ENCODE data around the gene CIAO3. TPM values are rescaled to one million over a fixed set of nuclear protein-coding genes. Genes with fewer than 3 reads are reported as not detected.

Gene CIAO3
- polyA plus RNA-seq, 4 donors = 21.0 to 28.5 (median 25.2) TPM

DNA sequence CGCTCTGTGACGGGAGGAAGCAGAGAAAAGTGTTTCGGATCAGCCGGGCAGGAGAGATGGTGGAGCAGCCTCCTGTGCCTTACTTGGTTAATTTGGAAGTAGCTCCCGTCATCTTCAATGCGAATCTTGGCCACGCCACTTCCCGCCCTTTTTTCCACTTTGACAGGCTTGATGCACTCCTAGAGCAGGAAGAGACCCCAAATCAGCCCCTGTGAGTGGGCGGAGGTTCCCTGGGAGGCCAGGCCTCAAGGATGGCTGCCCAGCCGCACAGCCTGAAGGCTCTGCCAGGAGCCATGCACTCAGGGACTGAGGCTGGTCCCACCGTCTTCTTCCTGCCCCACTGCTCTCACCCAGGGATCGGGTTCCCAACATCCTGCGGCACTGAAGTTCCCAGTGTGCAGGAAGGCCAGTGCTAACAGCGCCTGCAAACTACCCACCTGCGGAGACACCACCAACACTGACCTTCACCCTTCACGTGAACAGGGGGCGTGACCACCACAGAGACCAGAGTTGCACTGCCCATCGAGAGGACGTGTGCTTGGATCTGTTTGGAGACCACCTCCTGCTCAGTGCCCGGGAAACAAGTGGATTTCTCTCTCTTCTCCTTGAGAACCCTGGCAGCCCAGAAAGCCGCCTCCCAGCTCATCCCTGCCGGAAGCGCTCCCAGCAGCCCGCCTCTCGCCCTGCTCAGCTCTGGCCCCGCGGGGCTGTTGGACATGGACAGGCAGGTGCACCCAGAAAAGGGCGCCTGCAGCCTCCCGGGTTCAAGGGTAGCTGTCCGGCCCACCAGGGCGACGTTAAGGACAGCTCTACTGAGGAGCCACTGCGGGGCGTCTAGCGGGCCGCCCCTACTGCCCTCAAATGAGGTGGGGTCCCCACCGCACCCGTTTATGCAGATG, 988 bp downstream of the CIAO3 start:
- no peak for DNase-seq (ENCODE audit: low read depth in 4 of 4, low spot score in 3 of 4)

DNA sequence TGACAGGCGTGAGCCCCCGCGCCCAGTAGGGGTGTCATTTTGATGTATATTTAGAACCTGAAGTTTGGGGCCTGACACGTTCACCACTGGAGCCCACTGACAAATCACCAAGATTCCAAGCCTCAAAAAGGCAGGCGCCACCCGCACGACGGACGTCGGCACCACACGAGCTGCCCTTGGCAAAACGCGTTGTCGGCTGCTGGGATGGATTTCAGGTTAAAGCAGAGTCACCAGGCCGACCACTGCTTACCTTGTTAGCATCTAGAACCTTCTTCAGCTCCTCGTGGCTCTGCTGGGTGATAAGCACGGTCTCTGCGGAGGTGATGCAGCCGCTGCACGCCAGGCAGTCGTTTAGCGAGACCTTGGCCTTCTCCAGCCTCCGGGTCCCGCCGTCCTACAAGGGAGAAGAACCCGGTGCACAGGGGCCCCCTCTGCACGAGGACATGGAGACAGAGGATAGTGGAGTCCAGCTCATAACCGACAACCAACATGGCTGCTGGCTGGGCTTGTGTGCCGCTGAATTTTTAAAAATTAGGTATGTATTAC, 3.8 kb downstream of the CIAO3 start:
- no peak for DNase-seq (ENCODE audit: low read depth in 4 of 4, low spot score in 3 of 4)

DNA sequence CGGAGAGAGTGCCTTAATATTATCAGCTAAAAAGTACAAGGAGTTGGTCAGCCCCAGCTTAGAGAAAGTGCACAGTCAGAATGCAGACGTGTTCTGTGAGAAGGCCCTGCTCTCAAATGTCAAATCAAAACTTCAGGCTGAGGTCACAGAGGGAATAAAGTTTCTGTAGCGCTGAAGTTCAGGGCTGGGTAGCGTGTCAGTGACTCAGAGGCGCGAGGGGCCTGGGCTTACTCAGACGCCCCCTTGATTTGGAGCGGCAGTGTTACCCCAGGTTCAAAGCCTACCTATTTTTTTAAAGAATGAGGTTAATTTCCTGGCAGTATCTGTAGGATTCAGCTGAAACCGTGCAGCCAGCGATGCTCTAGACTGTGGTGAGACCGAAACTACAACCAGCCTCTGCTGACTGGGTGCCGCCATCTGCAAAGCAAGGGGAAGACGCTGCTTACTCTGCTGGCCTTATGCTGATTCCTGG, 4.8 kb downstream of the CIAO3 start:
- no peak for DNase-seq (ENCODE audit: low read depth in 4 of 4, low spot score in 3 of 4)

DNA sequence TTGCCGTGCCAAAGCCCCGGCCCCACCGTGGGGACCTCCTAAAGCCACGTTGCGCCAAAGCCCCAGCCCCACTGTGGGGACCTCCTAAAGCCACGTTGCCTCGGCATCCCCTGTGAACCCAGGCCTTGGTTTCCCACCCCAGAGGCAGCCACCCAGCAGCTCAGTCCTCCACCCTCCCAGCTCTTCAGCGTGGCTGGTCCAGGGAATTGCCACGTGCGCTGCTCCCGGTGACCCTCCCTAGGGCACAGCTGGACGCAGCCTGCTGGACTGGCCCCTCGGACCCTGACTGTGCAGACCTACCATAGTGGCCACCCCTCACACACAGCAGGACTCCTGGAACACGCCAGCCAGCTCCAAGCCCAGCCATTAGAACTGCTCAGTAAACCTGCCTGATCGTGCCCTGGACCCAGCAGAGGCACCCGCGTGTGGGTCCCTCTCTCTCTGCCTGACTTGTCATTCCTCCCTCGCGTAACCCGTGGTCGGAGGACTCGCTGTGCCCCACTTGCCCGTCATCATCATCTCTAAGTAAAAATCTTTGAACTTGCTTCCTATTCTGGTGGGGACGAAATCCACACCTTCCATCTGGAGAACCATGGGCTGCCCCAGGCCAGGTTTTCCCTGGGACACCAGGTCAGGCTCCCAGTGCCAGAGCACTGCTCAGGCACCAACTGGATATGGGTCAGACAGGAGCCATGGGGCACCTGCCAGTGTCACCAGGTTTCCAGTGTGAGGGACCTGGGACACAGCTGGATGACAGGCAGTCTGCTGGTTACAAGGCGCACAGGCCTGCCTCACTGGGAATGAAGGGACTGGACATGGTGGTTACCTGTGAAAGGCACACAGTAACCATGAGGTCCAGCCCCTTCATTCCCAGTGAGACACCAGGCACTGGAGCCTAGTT, 5.6 kb downstream of the CIAO3 start:
- DNase-seq (ENCODE audit: low read depth in 4 of 4, low spot score in 3 of 4) = no peak

GRCh38 chr16:734208-734980, 6.4 kb downstream of the CIAO3 start:
- DNase-seq (ENCODE audit: low read depth in 4 of 4, low spot score in 3 of 4) = no peak

DNA sequence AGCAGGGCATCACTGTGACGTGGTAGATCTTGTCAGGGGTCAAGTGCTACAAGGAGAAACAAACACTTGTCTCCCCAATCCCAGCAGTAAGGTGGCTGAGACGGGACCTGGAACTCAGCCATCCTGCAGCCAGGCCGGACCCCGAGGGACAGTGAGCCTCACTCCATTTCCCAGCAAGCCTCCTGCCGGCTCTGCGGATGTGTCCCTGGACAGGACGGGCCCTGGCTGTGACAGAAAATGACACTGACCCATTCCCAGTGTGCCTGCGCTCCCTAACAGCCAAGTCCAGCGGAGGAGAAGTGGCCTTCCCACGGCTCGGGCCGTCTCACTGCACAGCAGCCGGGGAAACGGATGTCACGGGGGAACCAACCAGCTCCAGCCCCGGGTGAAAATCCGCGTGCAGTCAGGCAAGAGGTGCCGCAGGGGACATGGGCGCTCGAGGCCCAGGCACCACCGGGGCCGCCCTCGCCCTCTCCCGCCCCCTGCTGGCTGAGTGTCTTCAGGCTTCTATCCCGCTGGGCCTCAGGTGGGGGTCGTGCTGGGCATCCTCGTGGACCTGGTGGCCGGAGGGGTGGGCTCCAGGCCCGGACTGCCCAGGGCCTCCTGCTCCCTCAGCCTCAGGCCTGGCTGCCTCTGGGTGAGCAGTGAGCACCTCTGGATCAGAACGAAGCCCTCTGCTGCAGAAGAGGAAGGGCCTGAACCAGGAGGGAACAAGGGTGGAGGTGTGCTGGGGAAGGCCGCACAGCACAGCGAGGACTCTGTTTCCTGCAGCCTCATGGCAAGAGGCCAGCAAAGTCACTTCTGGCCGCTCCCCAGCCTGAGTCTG, 7.2 kb downstream of the CIAO3 start:
- no peak for DNase-seq (ENCODE audit: low read depth in 4 of 4, low spot score in 3 of 4)

GRCh38 chr16:732936-733335, 7.9 kb downstream of the CIAO3 start:
- DNase-seq (ENCODE audit: low read depth in 4 of 4, low spot score in 3 of 4) = no peak

GRCh38 chr16:732332-732731, 8.5 kb downstream of the CIAO3 start:
- no peak for DNase-seq (ENCODE audit: low read depth in 4 of 4, low spot score in 3 of 4)

DNA sequence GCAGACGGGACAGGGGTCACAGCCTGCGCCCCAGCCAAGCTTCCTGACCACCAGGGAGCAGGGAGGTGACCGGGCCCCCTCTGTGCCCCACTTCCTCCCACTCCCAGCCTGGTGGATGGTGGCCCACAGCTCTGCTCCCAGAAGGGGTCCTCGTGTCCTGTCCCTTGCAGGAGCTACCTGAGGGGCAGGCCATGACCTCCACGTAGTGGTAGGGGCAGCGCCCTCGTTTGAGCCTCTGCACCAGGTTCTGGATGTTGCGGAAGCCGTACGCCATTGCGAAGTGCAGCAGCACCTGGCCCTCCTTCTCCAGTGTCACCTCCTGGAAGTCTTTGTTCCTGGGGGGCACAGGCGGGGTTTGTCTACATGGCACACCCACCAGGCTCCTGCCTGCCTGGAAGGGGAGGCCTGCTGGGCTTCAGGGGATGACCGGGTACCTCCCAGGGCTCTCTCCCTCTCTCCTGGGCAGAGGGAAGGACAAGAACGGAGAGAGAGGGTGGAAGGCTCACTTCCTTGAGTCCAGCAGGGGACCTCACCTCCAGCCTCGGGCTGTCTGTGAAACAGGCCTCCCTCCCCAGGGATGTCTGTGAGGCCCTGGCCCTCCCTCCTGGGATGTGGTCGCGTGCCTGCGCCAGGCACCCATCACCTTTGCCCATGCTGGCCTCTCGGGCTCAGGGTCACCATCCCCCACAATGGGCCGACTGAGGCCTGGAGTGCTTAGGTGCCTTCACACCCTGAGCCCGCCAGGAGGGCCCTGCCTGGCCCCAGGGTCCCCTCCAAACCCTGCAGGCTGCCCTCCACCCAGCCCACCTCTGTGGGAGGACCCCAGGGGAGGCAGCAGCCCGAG, 9.9 kb downstream of the CIAO3 start:
- no peak for DNase-seq (ENCODE audit: low read depth in 4 of 4, low spot score in 3 of 4)

DNA sequence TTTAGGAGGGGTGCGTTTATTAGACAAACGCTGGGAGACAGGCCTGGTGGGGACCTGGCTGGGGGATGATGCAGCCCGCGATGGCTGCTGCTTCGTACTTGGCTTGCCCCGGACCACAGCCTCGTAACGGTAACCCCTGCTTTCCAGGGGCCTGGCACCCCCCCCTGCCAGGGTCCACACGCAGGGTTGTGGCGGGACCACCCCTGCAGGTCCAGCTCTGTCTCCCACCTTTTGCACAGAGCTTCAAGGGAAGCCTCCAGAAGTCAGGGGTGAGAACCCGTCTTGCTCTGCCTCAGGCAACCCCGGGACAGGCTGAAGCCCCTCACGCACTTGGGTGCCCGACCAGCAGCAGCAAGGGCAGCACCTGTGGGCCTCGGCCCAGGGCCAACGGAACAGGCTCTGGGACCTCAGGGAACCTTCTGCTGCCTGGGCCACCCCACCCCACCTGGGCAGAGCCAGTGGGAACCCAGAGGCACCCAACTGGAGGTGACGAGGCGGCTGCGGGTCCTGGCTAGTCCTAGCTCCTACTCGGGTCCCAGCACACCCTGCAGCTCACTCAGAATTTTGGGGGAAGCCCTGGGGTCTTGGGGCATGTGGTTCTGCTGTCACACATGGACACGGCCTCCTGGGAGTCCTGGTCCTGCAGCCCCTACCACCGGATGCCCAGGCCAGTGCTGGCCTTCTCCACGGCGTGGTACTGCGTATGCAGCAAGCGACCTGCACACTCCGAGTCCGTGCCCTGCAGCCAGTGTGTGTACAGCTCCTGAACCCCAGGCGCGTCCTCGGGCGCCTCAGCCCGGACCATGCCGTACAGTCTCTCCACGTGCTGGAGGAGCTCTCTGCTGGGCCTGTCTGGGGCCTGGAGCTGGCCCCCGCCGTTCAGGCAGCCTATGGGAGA, 10.8 kb downstream of the CIAO3 start:
- no peak for DNase-seq (ENCODE audit: low read depth in 4 of 4, low spot score in 3 of 4)

- no peak for DNase-seq (ENCODE audit: low read depth in 4 of 4, low spot score in 3 of 4)
Observed at GRCh38 chr16:728890-729744, 11.7 kb downstream of the CIAO3 start.

- no peak for DNase-seq (ENCODE audit: low read depth in 4 of 4, low spot score in 3 of 4)
Observed at GRCh38 chr16:728131-728889, 12.5 kb downstream of the CIAO3 start.

DNA sequence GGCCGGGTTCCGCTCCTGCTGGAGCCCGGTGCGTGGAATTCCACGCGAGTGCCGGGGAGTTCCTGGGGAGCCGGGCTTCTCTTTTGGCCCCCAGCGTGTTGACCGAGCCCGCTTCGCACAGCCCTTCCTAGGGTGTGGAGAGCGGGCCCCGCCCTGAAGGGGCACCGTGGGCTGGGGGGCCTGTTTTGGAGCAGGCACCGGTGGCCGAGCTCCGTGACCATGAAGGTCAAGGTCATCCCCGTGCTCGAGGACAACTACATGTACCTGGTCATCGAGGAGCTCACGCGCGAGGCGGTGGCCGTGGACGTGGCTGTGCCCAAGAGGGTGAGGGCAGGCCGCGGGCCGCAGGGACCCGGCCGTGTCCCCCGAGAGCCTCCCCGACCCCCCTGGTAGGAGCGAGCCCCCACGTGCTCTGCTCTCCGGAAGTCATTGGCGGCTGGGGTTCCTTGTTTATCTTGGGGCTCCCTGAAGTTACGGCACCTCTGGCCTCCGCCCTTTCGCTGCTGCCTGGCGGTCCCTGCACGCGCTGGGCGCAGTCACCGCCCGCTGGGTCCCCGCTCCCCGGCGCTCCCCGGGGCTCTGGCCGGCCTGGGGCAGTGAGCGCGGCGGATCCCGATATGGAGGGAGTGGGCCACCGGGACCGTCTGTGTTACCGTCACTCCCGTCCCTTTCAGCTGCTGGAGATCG, 13.4 kb downstream of the CIAO3 start:
- no peak for DNase-seq (ENCODE audit: low read depth in 4 of 4, low spot score in 3 of 4)

DNA sequence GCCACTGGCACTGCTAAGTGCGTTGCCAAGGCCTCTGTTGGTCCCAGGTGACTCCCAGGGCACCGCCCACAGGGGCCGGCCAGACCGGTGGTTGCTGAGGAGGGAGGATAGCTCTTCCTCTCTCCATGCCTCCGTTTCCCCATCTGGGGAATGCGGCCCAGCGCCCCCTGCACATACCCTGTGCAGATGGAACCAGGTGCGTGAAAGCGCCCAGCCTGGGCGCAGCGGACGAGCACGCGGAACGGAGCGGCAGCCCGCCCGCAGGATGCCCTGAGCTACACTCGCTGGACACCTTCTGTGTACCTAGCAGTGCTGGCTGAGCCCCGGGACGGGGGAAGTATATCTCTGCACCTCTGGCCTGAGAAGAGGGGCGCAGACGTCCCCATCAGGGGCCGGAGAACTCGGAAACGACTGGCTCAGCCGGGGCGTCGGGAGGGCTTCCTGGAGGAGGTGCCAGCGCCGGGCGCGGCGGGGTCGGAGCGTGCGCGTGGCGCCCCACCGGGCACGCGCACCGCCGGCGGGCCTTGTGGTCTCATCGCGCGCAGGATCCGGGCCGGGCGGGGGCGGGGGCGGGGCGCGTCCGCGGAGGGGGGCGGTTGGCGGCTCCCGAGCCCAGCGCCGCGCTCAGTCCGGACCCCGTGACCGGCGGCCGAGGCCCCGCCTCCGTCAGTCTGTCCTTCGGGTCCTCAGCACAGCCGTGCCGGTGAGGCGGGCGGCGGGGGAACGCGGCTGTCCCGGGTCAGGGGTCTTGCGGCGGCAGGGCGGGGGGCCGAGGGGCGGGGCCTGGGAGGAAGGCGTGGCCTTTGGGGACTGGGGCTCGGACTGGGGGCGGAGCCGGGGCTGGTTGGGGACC, 14.1 kb downstream of the CIAO3 start, which contains the start of the genes CCDC78 and HAGHL:
Gene CCDC78 (minus strand): TSS at position 6 of the 853 bp plus-strand sequence. CDS start 76 bp downstream, outside the sequence.
Gene HAGHL (plus strand): TSS at position 669 of the 853 bp plus-strand sequence. CDS start 404 bp downstream, outside the sequence.
- DNase-seq (ENCODE audit: low read depth in 4 of 4, low spot score in 3 of 4) = no peak

Measured in right renal pelvis (tissue), 4 donors.